IMR-90 (cell line): ENCODE measurements around the gene MNT. TPM values are rescaled to one million over a fixed set of nuclear protein-coding genes. Genes with fewer than 3 reads are reported as not detected.

Experiments used
- ATAC-seq: fragments of 200-7000 bp; cut with Tn5 transposase; 2 replicates; pipeline ENCODE4 v1.9.1; 2020; ENCODE audit warnings: low read depth, mild to moderate bottlenecking, moderate library complexity
- BruUV-seq: library from RNA; stranded (reverse); fragments of 400-500 nt; replicated peaks from 2 replicates; lab custom pipeline; 2021; lab: Mats Ljungman, UMichigan
- CTCF ChIA-PET: fragments of 300-600 bp; formaldehyde crosslinking; extraction: SDS; loops from one replicate; lab custom pipeline; 2021; ENCODE audit warnings: antibody characterized with exemption; lab: Yijun Ruan, JAX
- POLR2A ChIA-PET: fragments of 300-600 bp; sonication (Branson Sonifier 250); formaldehyde crosslinking; loops from one replicate; lab custom pipeline; 2022; ENCODE audit warnings: antibody characterized with exemption; ENCODE audit not compliant: unreplicated experiment; lab: Charles Lee
- DNase-seq: peaks from one replicate; pipeline ENCODE4 v3.0.0; 2013
- H2AFZ ChIP-seq: replicated peaks from 2 replicates; pipeline ENCODE3; 2013; ENCODE audit warnings: low read length, mild to moderate bottlenecking; ENCODE audit not compliant: poor library complexity
- H2AK5ac ChIP-seq: 2 replicates; pipeline ENCODE4 v1.6.1; 2013; ENCODE audit warnings: low read depth, low read length, inconsistent platforms
- H2AK9ac ChIP-seq: replicated peaks from 2 replicates; pipeline ENCODE3; 2013; ENCODE audit warnings: mild to moderate bottlenecking, low read depth, low read length, moderate library complexity; ENCODE audit not compliant: poor library complexity
- H2BK120ac ChIP-seq: 2 replicates; pipeline ENCODE4 v1.6.1; 2013; ENCODE audit warnings: low read depth, low read length, inconsistent platforms
- H2BK15ac ChIP-seq: 3 replicates; pipeline ENCODE4 v1.6.1; 2013; ENCODE audit warnings: low read depth, low read length, inconsistent platforms
- H2BK20ac ChIP-seq: 2 replicates; pipeline ENCODE4 v1.6.1; 2013; ENCODE audit warnings: low read depth, mild to moderate bottlenecking, inconsistent platforms, low read length, moderate library complexity
- H2BK5ac ChIP-seq: 2 replicates; pipeline ENCODE4 v1.6.1; 2013; ENCODE audit warnings: mild to moderate bottlenecking, low read depth, low read length, inconsistent platforms; ENCODE audit not compliant: poor library complexity, severe bottlenecking
- H3K14ac ChIP-seq: replicated peaks from 2 replicates; pipeline ENCODE4 v1.6.1; 2013; ENCODE audit warnings: low read depth, low read length, inconsistent platforms
- H3K18ac ChIP-seq: 2 replicates; pipeline ENCODE4 v1.6.1; 2013; ENCODE audit warnings: low read depth, low read length, control low read depth
- H3K23ac ChIP-seq: 2 replicates; pipeline ENCODE4 v1.6.1; 2013; ENCODE audit warnings: low read depth, low read length, inconsistent platforms
- H3K27ac ChIP-seq: 2 replicates; pipeline ENCODE4 v1.5.1; 2013; ENCODE audit warnings: mild to moderate bottlenecking, control low read depth, low read length; ENCODE audit not compliant: insufficient read depth
- H3K27me3 ChIP-seq: 2 replicates; pipeline ENCODE4 v1.6.1; 2013; ENCODE audit warnings: low read length; ENCODE audit not compliant: control insufficient read depth, insufficient read depth
- H3K36me3 ChIP-seq: 2 replicates; pipeline ENCODE4 v1.6.1; 2013; ENCODE audit warnings: low read length, mixed read lengths; ENCODE audit not compliant: control insufficient read depth, insufficient read depth
- H3K4ac ChIP-seq: 2 replicates; pipeline ENCODE4 v1.6.1; 2013; ENCODE audit warnings: low read depth, low read length, inconsistent platforms
- H3K4me1 ChIP-seq: 2 replicates; pipeline ENCODE4 v1.6.1; 2013; ENCODE audit warnings: low read length, mixed read lengths; ENCODE audit not compliant: control insufficient read depth, insufficient read depth
- H3K4me2 ChIP-seq: 2 replicates; pipeline ENCODE4 v1.6.1; 2013; ENCODE audit warnings: low read depth, mild to moderate bottlenecking, control low read depth, low read length, moderate library complexity
- H3K4me3 ChIP-seq: 2 replicates; pipeline ENCODE4 v1.5.1; 2013; ENCODE audit warnings: low read depth, mild to moderate bottlenecking, control low read depth, low read length, moderate library complexity; ENCODE audit not compliant: insufficient read depth
- H3K56ac ChIP-seq: 2 replicates; pipeline ENCODE4 v1.6.1; 2013; ENCODE audit warnings: low read length, inconsistent platforms; ENCODE audit not compliant: insufficient read depth; ENCODE audit errors: extremely low read depth
- H3K79me1 ChIP-seq, 2 experiments: 2 replicates each; pipeline ENCODE4 v1.6.1; 2013; ENCODE audit warnings: low read length in 2 of 2, inconsistent platforms in 1 of 2, low read depth in 1 of 2
- H3K9ac ChIP-seq: 2 replicates; pipeline ENCODE4 v1.6.1; 2013; ENCODE audit warnings: low read depth, low read length, control low read depth
- H3K9me1 ChIP-seq: 2 replicates; pipeline ENCODE4 v1.6.1; 2013; ENCODE audit warnings: low read length, inconsistent platforms; ENCODE audit not compliant: insufficient read depth
- H3K9me3 ChIP-seq: 2 replicates; pipeline ENCODE4 v1.6.1; 2013; ENCODE audit warnings: low read length; ENCODE audit not compliant: control insufficient read depth, insufficient read depth
- H4K20me1 ChIP-seq: 2 replicates; pipeline ENCODE4 v1.6.1; 2013; ENCODE audit warnings: low read length, inconsistent platforms; ENCODE audit not compliant: insufficient read depth
- H4K5ac ChIP-seq: 2 replicates; pipeline ENCODE4 v1.6.1; 2013; ENCODE audit warnings: mild to moderate bottlenecking, low read depth, low read length, control low read depth
- H4K8ac ChIP-seq, 2 experiments: 2 replicates each; pipeline ENCODE4 v1.6.1; 2013; ENCODE audit warnings: low read depth in 2 of 2, low read length in 2 of 2, control low read depth in 1 of 2, inconsistent platforms in 1 of 2
- H4K91ac ChIP-seq: 2 replicates; pipeline ENCODE4 v1.6.1; 2013; ENCODE audit warnings: low read depth, low read length, inconsistent platforms; ENCODE audit not compliant: insufficient read depth
- CEBPB ChIP-seq: IDR thresholded peaks from 2 replicates; pipeline ENCODE4 v1.6.1; 2012; ENCODE audit warnings: low read depth, low read length, improper control_type of control experiment
- CHD1 ChIP-seq: IDR thresholded peaks from 2 replicates; pipeline ENCODE4 v1.6.1; 2012; ENCODE audit warnings: low read depth, low read length, improper control_type of control experiment
- FOS ChIP-seq: fragments of 150-350 bp; IDR thresholded peaks from 2 replicates; pipeline ENCODE4 v1.6.1; 2016; ENCODE audit warnings: low read depth, low read length
- MAFK ChIP-seq: IDR thresholded peaks from 2 replicates; pipeline ENCODE4 v1.6.1; 2012; ENCODE audit warnings: low read depth, low read length, improper control_type of control experiment
- MAZ ChIP-seq: IDR thresholded peaks from 2 replicates; pipeline ENCODE4 v1.6.1; 2012; ENCODE audit warnings: low read depth, mild to moderate bottlenecking, low read length, improper control_type of control experiment, moderate library complexity, borderline replicate concordance
- POLR2A ChIP-seq: IDR thresholded peaks from 2 replicates; pipeline ENCODE4 v1.6.1; 2012; ENCODE audit warnings: mild to moderate bottlenecking, low read depth, low read length
- RAD21 ChIP-seq: IDR thresholded peaks from 2 replicates; pipeline ENCODE4 v1.6.1; 2012; ENCODE audit warnings: low read length, improper control_type of control experiment
- RCOR1 ChIP-seq: IDR thresholded peaks from 2 replicates; pipeline ENCODE4 v1.6.1; 2012; ENCODE audit warnings: mild to moderate bottlenecking, low read length, improper control_type of control experiment; ENCODE audit not compliant: insufficient replicate concordance
- RFX5 ChIP-seq: IDR thresholded peaks from 2 replicates; pipeline ENCODE4 v1.8.0; 2012; ENCODE audit warnings: low read depth, mild to moderate bottlenecking, low read length, moderate library complexity
- USF2 ChIP-seq: fragments of 150-350 bp; IDR thresholded peaks from 2 replicates; pipeline ENCODE4 v1.6.1; 2017; ENCODE audit warnings: mild to moderate bottlenecking, antibody characterized with exemption, low read length, low read depth
- WGBS, 2 experiments: methylation state at CpG; one replicate each; pipeline versions ENCODE4 v1.1.5 to v1.1.7; 2013; ENCODE audit warnings: missing lambda C conversion rate in 2 of 2; ENCODE audit not compliant: insufficient read length in 1 of 2; ENCODE audit errors: extremely low coverage in 2 of 2; 5-methylcytosine and 5-hydroxymethylcytosine counted together
- dilution Hi-C: fragments of 300-500 bp; cut with HindIII; formaldehyde crosslinking; loops from one replicate; pipeline ENCODE4 v1.14.3; 2018; ENCODE audit warnings: low sequenced_read_pairs; ENCODE audit not compliant: unreplicated experiment
- in situ Hi-C: fragments of 300-500 bp; cut with MboI; formaldehyde crosslinking; loops from 3 replicates; pipeline ENCODE4 v1.14.3; 2019; ENCODE audit warnings: low sequenced_read_pairs, inconsistent platforms, mixed read lengths
- intact Hi-C: fragments of 100-400 bp; cut with micrococcal nuclease; formaldehyde crosslinking; loops from 2 replicates; pipeline ENCODE4 v1.10.0; 2022
- polyA plus RNA-seq, 3 experiments: library from polyadenylated mRNA; depleted of rRNA; stranded (reverse); fragments of >200 nt; gene quantifications; 2 replicates each; pipeline ENCODE4 v1.2.3, GENCODE V29; 2012; ENCODE audit warnings: low replicate concordance in 1 of 3
- total RNA-seq: library from RNA; depleted of rRNA; stranded (reverse); fragments of >200 nt; gene quantifications from 2 replicates; pipeline ENCODE4 v1.2.3, GENCODE V29; 2012
- TF ChIP-seq, protein P1 (sequence below): fragments of 150-350 bp; IDR thresholded peaks from 2 replicates; pipeline ENCODE4 v1.6.1; 2016; ENCODE audit warnings: low read depth, mild to moderate bottlenecking, low read length, moderate library complexity, borderline replicate concordance
- TF ChIP-seq, protein P2 (sequence below): conservative IDR thresholded peaks from 2 replicates; pipeline ENCODE4 v1.5.1; 2012; ENCODE audit warnings: mild to moderate bottlenecking, low read depth, low read length, improper control_type of control experiment

MNT gene
- total and polyA plus RNA-seq, 2 of the 4 experiments (the other 2 are of a cell fraction) = 1.4 to 8.3 TPM

- TF ChIP-seq RCOR1 (no peak), RAD21 (peak; percentile 97), POLR2A (peak; percentile 46)
These were observed 15.3 kb upstream of the MNT start (continued) for GRCh38 chr17:2416010-2416734.

DNA sequence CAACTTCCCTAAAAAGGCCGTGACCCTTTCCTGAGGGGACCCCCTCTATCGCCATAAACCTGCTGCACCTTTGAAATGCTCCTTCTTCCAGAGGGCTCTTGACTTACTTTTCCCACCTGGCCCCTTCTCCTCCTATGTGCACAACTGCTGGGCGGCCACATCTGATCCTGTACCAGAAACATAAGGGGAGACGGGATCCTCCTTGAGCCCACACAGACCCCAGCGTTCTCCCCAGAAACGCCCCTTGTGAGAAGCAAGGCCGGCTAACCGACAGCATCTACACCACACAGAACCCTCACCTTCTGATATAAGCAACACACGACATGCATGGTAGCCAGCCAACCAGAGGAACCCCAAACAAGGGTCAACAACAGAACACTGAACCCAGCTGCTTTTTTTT is 14.2 kb upstream of the MNT start:
- Histone ChIP-seq H3K36me3 (peaks cover 13% of the 10 kb centered on the region), H2BK20ac (no peak overlapping the region), H2AK9ac (peak overlapping the region; percentile 9), H2AK5ac (no peak overlapping the region), H3K27ac (no peak overlapping the region), H3K4me1 (peaks cover 19% of the 10 kb centered on the region), H3K14ac (no peak overlapping the region), H2BK120ac (no peak overlapping the region), H3K9me3 (no peaks in the 10 kb centered on the region), H4K8ac (no peak overlapping the region), H3K4me3 (no peak overlapping the region), H3K56ac (no peak overlapping the region), H3K4me2 (no peak overlapping the region), H2AFZ (no peak overlapping the region), H3K9ac (no peak overlapping the region), H3K9me1 (no peaks in the 10 kb centered on the region; the same call in 1 of the 2 replicates), H4K20me1 (no peaks in the 10 kb centered on the region), H3K23ac (no peak overlapping the region), H2BK15ac (no peak overlapping the region), H4K91ac (no peak overlapping the region), H3K18ac (no peak overlapping the region), H4K5ac (no peak overlapping the region), H3K27me3 (no peaks in the 10 kb centered on the region), H2BK5ac (no peak overlapping the region), H3K4ac (no peak overlapping the region), H3K79me1 (peaks cover 4 to 28% of the 10 kb centered on the region in 2 experiments; a peak in 3 of 4 replicates)
- ChIA-PET CTCF (interaction anchor here (1.3 to 4.9 kb wide), 6 partner anchors 8 to 358 kb away, joined by 3 to 64 read pairs (median 8); no protein-coding TSS in a partner anchor), POLR2A (no interaction called here)
- intact Hi-C loops = no loop called here
- ATAC-seq = no peak
- dilution Hi-C loops = no loop called here
- in situ Hi-C loops = no loop called here
- BruUV-seq = no TSS peak
- WGBS, 2 experiments = 82% methylated on average over 2 of the region's 9 CpGs; no CpG with 5 or more reads in 1 of the 2 experiments
- DNase-seq = no peak
- no peak for TF ChIP-seq RAD21
- no peak for TF ChIP-seq CEBPB
- TF ChIP-seq FOS = no peak
- TF ChIP-seq MAZ = no peak
- TF ChIP-seq RFX5 = no peak
- TF ChIP-seq, protein P1, sequence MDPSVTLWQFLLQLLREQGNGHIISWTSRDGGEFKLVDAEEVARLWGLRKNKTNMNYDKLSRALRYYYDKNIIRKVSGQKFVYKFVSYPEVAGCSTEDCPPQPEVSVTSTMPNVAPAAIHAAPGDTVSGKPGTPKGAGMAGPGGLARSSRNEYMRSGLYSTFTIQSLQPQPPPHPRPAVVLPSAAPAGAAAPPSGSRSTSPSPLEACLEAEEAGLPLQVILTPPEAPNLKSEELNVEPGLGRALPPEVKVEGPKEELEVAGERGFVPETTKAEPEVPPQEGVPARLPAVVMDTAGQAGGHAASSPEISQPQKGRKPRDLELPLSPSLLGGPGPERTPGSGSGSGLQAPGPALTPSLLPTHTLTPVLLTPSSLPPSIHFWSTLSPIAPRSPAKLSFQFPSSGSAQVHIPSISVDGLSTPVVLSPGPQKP = no peak
- no peak for TF ChIP-seq MAFK
- no peak for TF ChIP-seq USF2
- no peak for TF ChIP-seq POLR2A
- no peak for TF ChIP-seq RCOR1
- TF ChIP-seq, protein P2, sequence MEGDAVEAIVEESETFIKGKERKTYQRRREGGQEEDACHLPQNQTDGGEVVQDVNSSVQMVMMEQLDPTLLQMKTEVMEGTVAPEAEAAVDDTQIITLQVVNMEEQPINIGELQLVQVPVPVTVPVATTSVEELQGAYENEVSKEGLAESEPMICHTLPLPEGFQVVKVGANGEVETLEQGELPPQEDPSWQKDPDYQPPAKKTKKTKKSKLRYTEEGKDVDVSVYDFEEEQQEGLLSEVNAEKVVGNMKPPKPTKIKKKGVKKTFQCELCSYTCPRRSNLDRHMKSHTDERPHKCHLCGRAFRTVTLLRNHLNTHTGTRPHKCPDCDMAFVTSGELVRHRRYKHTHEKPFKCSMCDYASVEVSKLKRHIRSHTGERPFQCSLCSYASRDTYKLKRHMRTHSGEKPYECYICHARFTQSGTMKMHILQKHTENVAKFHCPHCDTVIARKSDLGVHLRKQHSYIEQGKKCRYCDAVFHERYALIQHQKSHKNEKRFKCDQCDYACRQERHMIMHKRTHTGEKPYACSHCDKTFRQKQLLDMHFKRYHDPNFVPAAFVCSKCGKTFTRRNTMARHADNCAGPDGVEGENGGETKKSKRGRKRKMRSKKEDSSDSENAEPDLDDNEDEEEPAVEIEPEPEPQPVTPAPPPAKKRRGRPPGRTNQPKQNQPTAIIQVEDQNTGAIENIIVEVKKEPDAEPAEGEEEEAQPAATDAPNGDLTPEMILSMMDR = no peak
- no peak for TF ChIP-seq CHD1
